Ammon's horn (tissue), 1 donor: ENCODE results near the gene ORM1.

Experiments
- DNase-seq: peaks from one replicate; pipeline ENCODE4 v3.0.0-alpha.2; 2016; ENCODE audit warnings: low spot score

The ORM1 gene

GRCh38 chr9:114367366-114367765, 44.5 kb downstream of the ORM1 start:
- no peak for DNase-seq

GRCh38 chr9:114367772-114368569, 45.1 kb downstream of the ORM1 start:
- DNase-seq = no peak

GRCh38 chr9:114369216-114370130, 46.6 kb downstream of the ORM1 start:
- no peak for DNase-seq

- peak; percentile 57 for DNase-seq
Observed at GRCh38 chr9:114370251-114370967, 47.5 kb downstream of the ORM1 start.

- peak; percentile 93 for DNase-seq
Observed at GRCh38 chr9:114370968-114371320, 48.0 kb downstream of the ORM1 start.

GRCh38 chr9:114371343-114371944, 48.5 kb downstream of the ORM1 start:
- DNase-seq = no peak

GRCh38 chr9:114371973-114372917, 49.3 kb downstream of the ORM1 start:
- no peak for DNase-seq

GRCh38 chr9:114372921-114373448, 50.1 kb downstream of the ORM1 start:
- DNase-seq = peak; percentile 80

- DNase-seq = no peak
Observed at GRCh38 chr9:114373960-114374730, 51.2 kb downstream of the ORM1 start.

GRCh38 chr9:114374936-114375335, 52.0 kb downstream of the ORM1 start:
- no peak for DNase-seq

GRCh38 chr9:114375386-114376175, 52.7 kb downstream of the ORM1 start:
- DNase-seq = no peak
